H9 (cell line): ENCODE measurements around the gene TNIK. TPM values are rescaled to one million over a fixed set of nuclear protein-coding genes. Genes with fewer than 3 reads are reported as not detected.

ENCODE experiments used
- DNase-seq: peaks from one replicate; pipeline ENCODE4 v3.0.0-alpha.2; 2017
- H2AFZ ChIP-seq: one replicate; pipeline ENCODE4 v1.6.1; 2013; ENCODE audit warnings: mild to moderate bottlenecking, low read length, control low read depth, moderate library complexity
- H2AK5ac ChIP-seq: 2 replicates; pipeline ENCODE4 v1.6.1; 2013; ENCODE audit warnings: low read length, control low read depth, mixed read lengths; ENCODE audit not compliant: insufficient read length
- H2BK120ac ChIP-seq: one replicate; pipeline ENCODE4 v1.6.1; 2013; ENCODE audit warnings: low read depth, mild to moderate bottlenecking, low read length, control low read depth, inconsistent platforms; ENCODE audit not compliant: poor library complexity, severe bottlenecking
- H2BK12ac ChIP-seq: 2 replicates; pipeline ENCODE4 v1.6.1; 2013; ENCODE audit warnings: low read length, control low read depth, mixed read lengths, low read depth; ENCODE audit not compliant: insufficient read length
- H2BK15ac ChIP-seq: 2 replicates; pipeline ENCODE4 v1.6.1; 2013; ENCODE audit warnings: low read depth, low read length, control low read depth
- H2BK20ac ChIP-seq: one replicate; pipeline ENCODE4 v1.6.1; 2013; ENCODE audit warnings: low read depth, mild to moderate bottlenecking, low read length, control low read depth, inconsistent platforms; ENCODE audit not compliant: poor library complexity, severe bottlenecking
- H2BK5ac ChIP-seq: 2 replicates; pipeline ENCODE4 v1.6.1; 2013; ENCODE audit warnings: low read length, control low read depth, mixed read lengths; ENCODE audit not compliant: insufficient read length
- H3K14ac ChIP-seq: 2 replicates; pipeline ENCODE4 v1.6.1; 2013; ENCODE audit warnings: low read length, control low read depth; ENCODE audit not compliant: insufficient read depth
- H3K18ac ChIP-seq: 2 replicates; pipeline ENCODE4 v1.6.1; 2013; ENCODE audit warnings: low read depth, mild to moderate bottlenecking, mixed read lengths, low read length, control low read depth; ENCODE audit not compliant: insufficient read length
- H3K23ac ChIP-seq: 2 replicates; pipeline ENCODE4 v1.6.1; 2013; ENCODE audit warnings: low read length, control low read depth, mixed read lengths, low read depth; ENCODE audit not compliant: insufficient read length
- H3K23me2 ChIP-seq: 2 replicates; pipeline ENCODE4 v1.6.1; 2013; ENCODE audit warnings: low read depth, mild to moderate bottlenecking, mixed read lengths, low read length, control low read depth; ENCODE audit not compliant: insufficient read length, poor library complexity, severe bottlenecking
- H3K27ac ChIP-seq: 2 replicates; pipeline ENCODE4 v1.5.1; 2013; ENCODE audit warnings: low read length, control low read depth, mixed read lengths, low read depth; ENCODE audit not compliant: insufficient read length
- H3K27me3 ChIP-seq: 2 replicates; pipeline ENCODE4 v1.6.1; 2013; ENCODE audit warnings: low read length, control low read depth, inconsistent platforms; ENCODE audit not compliant: insufficient read depth
- H3K4ac ChIP-seq: 2 replicates; pipeline ENCODE4 v1.6.1; 2013; ENCODE audit warnings: low read depth, mild to moderate bottlenecking, control low read depth, inconsistent platforms, low read length, moderate library complexity
- H3K4me1 ChIP-seq: 2 replicates; pipeline ENCODE4 v1.6.1; 2013; ENCODE audit warnings: low read length, control low read depth, inconsistent platforms; ENCODE audit not compliant: insufficient read depth
- H3K4me2 ChIP-seq: 2 replicates; pipeline ENCODE4 v1.6.1; 2013; ENCODE audit warnings: low read length, control low read depth, mixed read lengths; ENCODE audit not compliant: insufficient read length, insufficient read depth
- H3K56ac ChIP-seq: 2 replicates; pipeline ENCODE4 v1.6.1; 2013; ENCODE audit warnings: low read depth, mild to moderate bottlenecking, mixed read lengths, low read length, control low read depth; ENCODE audit not compliant: insufficient read length
- H3K79me1 ChIP-seq: 2 replicates; pipeline ENCODE4 v1.6.1; 2013; ENCODE audit warnings: low read depth, mild to moderate bottlenecking, moderate library complexity, low read length, control low read depth, inconsistent platforms; ENCODE audit not compliant: insufficient read depth, poor library complexity, severe bottlenecking
- H3K79me2 ChIP-seq: 2 replicates; pipeline ENCODE4 v1.6.1; 2013; ENCODE audit warnings: low read length, control low read depth, inconsistent platforms; ENCODE audit not compliant: insufficient read depth
- H3K9ac ChIP-seq: 2 replicates; pipeline ENCODE4 v1.6.1; 2013; ENCODE audit warnings: low read length, control low read depth, mixed read lengths; ENCODE audit not compliant: insufficient read length; ENCODE audit errors: extremely low read depth
- H3K9me3 ChIP-seq: one replicate; pipeline ENCODE4 v1.6.1; 2013; ENCODE audit warnings: low read depth, low read length, inconsistent platforms; ENCODE audit not compliant: control insufficient read depth
- H3T11ph ChIP-seq: one replicate; pipeline ENCODE4 v1.6.1; 2013; ENCODE audit warnings: mild to moderate bottlenecking, low read length, control low read depth, inconsistent platforms
- H4K20me1 ChIP-seq: one replicate; pipeline ENCODE4 v1.6.1; 2013; ENCODE audit not compliant: control insufficient read depth, insufficient read length, insufficient read depth
- H4K5ac ChIP-seq: 2 replicates; pipeline ENCODE4 v1.6.1; 2013; ENCODE audit warnings: low read depth, mild to moderate bottlenecking, mixed read lengths, low read length, control low read depth; ENCODE audit not compliant: insufficient read length
- H4K8ac ChIP-seq: replicated peaks from 2 replicates; pipeline ENCODE4 v1.6.1; 2013; ENCODE audit warnings: low read length, control low read depth, mixed read lengths, low read depth; ENCODE audit not compliant: insufficient read length
- H4K91ac ChIP-seq: 2 replicates; pipeline ENCODE4 v1.6.1; 2013; ENCODE audit warnings: low read depth, mild to moderate bottlenecking, moderate library complexity, mixed read lengths, low read length, control low read depth; ENCODE audit not compliant: insufficient read length
- H3K27ac Mint-ChIP-seq, 3 experiments: 2 replicates in 2 of 3; 3 replicates in 1 of 3; pipeline ENCODE4 v1.8.0; 2020 to 2021; ENCODE audit warnings: mixed read lengths in 3 of 3, mild to moderate bottlenecking in 1 of 3, moderate library complexity in 1 of 3
- H3K27me3 Mint-ChIP-seq: 2 replicates; pipeline ENCODE4 v1.8.0; 2021; ENCODE audit warnings: low read depth, mild to moderate bottlenecking, moderate library complexity, mixed read lengths
- H3K36me3 Mint-ChIP-seq, 3 experiments: 2 replicates in 2 of 3; 3 replicates in 1 of 3; pipeline ENCODE4 v1.8.0; 2020 to 2021; ENCODE audit warnings: low read depth in 3 of 3, mixed read lengths in 3 of 3; ENCODE audit not compliant: insufficient read depth in 1 of 3
- H3K4me1 Mint-ChIP-seq, 2 experiments: 2 replicates each; pipeline ENCODE4 v1.8.0; 2020; ENCODE audit warnings: mixed read lengths in 2 of 2
- H3K4me3 Mint-ChIP-seq, 2 experiments: 2 replicates in 1 of 2; 3 replicates in 1 of 2; pipeline ENCODE4 v1.8.0; 2020 to 2021; ENCODE audit warnings: mild to moderate bottlenecking in 2 of 2, mixed read lengths in 2 of 2, moderate library complexity in 1 of 2
- H3K9me3 Mint-ChIP-seq, 2 experiments: 2 replicates in 1 of 2; 3 replicates in 1 of 2; pipeline ENCODE4 v1.8.0; 2020; ENCODE audit warnings: mild to moderate bottlenecking in 2 of 2, mixed read lengths in 2 of 2, moderate library complexity in 1 of 2
- WGBS: extraction: QIAGEN DNeasy Blood & Tissue Kit; methylation state at CpG from one replicate; pipeline ENCODE4 v1.1.7; 2013; ENCODE audit warnings: missing lambda C conversion rate, low lambda C conversion rate, mixed read lengths; ENCODE audit not compliant: insufficient read length; ENCODE audit errors: extremely low coverage; 5-methylcytosine and 5-hydroxymethylcytosine counted together
- total RNA-seq: library from RNA; stranded (reverse); gene quantifications from 2 replicates; pipeline ENCODE4 v1.2.1, GENCODE V29; 2021
- TF ChIP-seq, protein P1 (sequence below): fragments of 200-600 bp; sonication (generic); conservative IDR thresholded peaks from 3 replicates; pipeline ENCODE4 v1.8.0; 2021; ENCODE audit warnings: antibody characterized with exemption, mild to moderate bottlenecking

The TNIK gene
- total RNA-seq, 1 experiment from 2014 or later: 15.9 TPM

DNA sequence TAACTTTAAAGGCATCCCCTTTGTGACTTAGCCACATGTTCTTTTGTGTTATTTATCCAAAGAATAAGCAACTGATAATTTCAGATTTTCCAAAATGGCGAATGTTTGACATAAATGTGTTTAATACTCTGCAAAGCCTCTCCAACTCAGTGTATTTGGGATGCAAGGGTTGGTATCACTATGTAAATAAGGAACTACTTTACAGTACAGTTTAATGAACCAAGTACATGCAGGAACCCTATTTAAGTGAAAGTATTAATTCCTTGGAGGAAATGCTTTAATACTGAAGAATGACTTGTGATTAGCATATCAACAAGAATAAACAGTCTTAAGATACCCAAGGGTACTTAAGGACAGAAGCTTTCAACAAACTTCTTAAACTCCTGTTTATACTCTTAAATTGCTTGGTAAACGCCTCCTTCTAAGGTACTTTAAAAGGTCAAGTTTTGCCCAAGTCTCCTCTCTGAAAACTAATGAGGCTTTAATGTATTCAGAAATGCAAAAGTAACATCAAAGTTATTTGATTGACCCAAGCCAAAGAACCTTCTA is 107.7 kb downstream of the TNIK start:
- Mint-ChIP-seq H3K27ac (no peak overlapping the region), H3K4me1 (peaks cover 26 to 29% of the 10 kb centered on the region in 2 experiments), H3K36me3 (no peaks in the 10 kb centered on the region), H3K27me3 (no peaks in the 10 kb centered on the region), H3K4me3 (no peak overlapping the region), H3K9me3 (no peaks in the 10 kb centered on the region)
- Histone ChIP-seq H2BK20ac (no peak overlapping the region), H3K4me1 (peaks cover 3% of the 10 kb centered on the region; the same call in 1 of the 2 replicates), H3K9ac (no peak overlapping the region), H4K20me1 (no peaks in the 10 kb centered on the region), H3K79me1 (no peaks in the 10 kb centered on the region), H3K23me2 (no peaks in the 10 kb centered on the region), H4K5ac (no peak overlapping the region), H2BK5ac (no peak overlapping the region), H2BK12ac (no peak overlapping the region), H4K91ac (no peak overlapping the region), H4K8ac (no peak overlapping the region), H3T11ph (no peak overlapping the region), H3K23ac (no peak overlapping the region), H2AFZ (no peak overlapping the region), H3K27ac (no peak overlapping the region), H3K79me2 (peaks cover under 1% of the 10 kb centered on the region; the same call in 1 of the 2 replicates), H3K14ac (no peak overlapping the region), H2BK120ac (no peak overlapping the region), H3K9me3 (no peaks in the 10 kb centered on the region), H3K27me3 (no peaks in the 10 kb centered on the region), H2AK5ac (no peak overlapping the region), H2BK15ac (no peak overlapping the region), H3K4me2 (no peak overlapping the region), H3K18ac (no peak overlapping the region), H3K4ac (no peak overlapping the region), H3K56ac (no peak overlapping the region)
- TF ChIP-seq, protein P1, sequence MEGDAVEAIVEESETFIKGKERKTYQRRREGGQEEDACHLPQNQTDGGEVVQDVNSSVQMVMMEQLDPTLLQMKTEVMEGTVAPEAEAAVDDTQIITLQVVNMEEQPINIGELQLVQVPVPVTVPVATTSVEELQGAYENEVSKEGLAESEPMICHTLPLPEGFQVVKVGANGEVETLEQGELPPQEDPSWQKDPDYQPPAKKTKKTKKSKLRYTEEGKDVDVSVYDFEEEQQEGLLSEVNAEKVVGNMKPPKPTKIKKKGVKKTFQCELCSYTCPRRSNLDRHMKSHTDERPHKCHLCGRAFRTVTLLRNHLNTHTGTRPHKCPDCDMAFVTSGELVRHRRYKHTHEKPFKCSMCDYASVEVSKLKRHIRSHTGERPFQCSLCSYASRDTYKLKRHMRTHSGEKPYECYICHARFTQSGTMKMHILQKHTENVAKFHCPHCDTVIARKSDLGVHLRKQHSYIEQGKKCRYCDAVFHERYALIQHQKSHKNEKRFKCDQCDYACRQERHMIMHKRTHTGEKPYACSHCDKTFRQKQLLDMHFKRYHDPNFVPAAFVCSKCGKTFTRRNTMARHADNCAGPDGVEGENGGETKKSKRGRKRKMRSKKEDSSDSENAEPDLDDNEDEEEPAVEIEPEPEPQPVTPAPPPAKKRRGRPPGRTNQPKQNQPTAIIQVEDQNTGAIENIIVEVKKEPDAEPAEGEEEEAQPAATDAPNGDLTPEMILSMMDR: no peak
- no peak for DNase-seq
- WGBS: no CpG with 5 or more reads among the region's 2 CpGs
